ENCODE measurements around the gene RMND5A. TPM values are rescaled to one million over a fixed set of nuclear protein-coding genes. Genes with fewer than 3 reads are reported as not detected.

The RMND5A gene
- total and polyA plus RNA-seq, 9 donors: 26.5 to 41.3 (median 32.9) TPM

- Histone ChIP-seq H3K27ac (ENCODE audit: low read length) (no peak overlapping the region), H3K36me3 (ENCODE audit: control insufficient read depth, insufficient read depth, low read length) (peaks cover 12% of the 10 kb centered on the region), H3K27me3 (ENCODE audit: control insufficient read depth, insufficient read depth, low read length) (no peaks in the 10 kb centered on the region), H3K4me3 (ENCODE audit: low read length) (no peak overlapping the region), H3K4me1 (ENCODE audit: control insufficient read depth, insufficient read depth, low read length) (no peaks in the 10 kb centered on the region), H3K9me3 (replicated peaks; ENCODE audit: control insufficient read depth, low read depth, low read length) (no peaks in the 10 kb centered on the region)
- no peak for DNase-seq
- no CpG with 5 or more reads among the region's 3 CpGs for WGBS (ENCODE audit: insufficient coverage)
Measured at GRCh38 chr2:86758405-86758804, 38.3 kb downstream of the RMND5A start.

GRCh38 chr2:86760371-86760770 lies 40.3 kb downstream of the RMND5A start:
- Histone ChIP-seq H3K4me1 (ENCODE audit: control insufficient read depth, insufficient read depth, low read length) (no peaks in the 10 kb centered on the region), H3K27me3 (ENCODE audit: control insufficient read depth, insufficient read depth, low read length) (no peaks in the 10 kb centered on the region), H3K36me3 (ENCODE audit: control insufficient read depth, insufficient read depth, low read length) (peaks cover 2% of the 10 kb centered on the region), H3K27ac (ENCODE audit: low read length) (no peak overlapping the region), H3K9me3 (replicated peaks; ENCODE audit: control insufficient read depth, low read depth, low read length) (no peaks in the 10 kb centered on the region), H3K4me3 (ENCODE audit: low read length) (no peak overlapping the region)
- no peak for DNase-seq
- no CpG with 5 or more reads among the region's 4 CpGs for WGBS (ENCODE audit: insufficient coverage)

- Histone ChIP-seq H3K27me3 (ENCODE audit: control insufficient read depth, insufficient read depth, low read length) (no peaks in the 10 kb centered on the region), H3K9me3 (replicated peaks; ENCODE audit: control insufficient read depth, low read depth, low read length) (no peaks in the 10 kb centered on the region), H3K4me3 (ENCODE audit: low read length) (no peak overlapping the region), H3K4me1 (ENCODE audit: control insufficient read depth, insufficient read depth, low read length) (no peaks in the 10 kb centered on the region), H3K36me3 (ENCODE audit: control insufficient read depth, insufficient read depth, low read length) (peaks cover 11% of the 10 kb centered on the region), H3K27ac (ENCODE audit: low read length) (no peak overlapping the region)
- WGBS (ENCODE audit: insufficient coverage): no CpG with 5 or more reads among the region's 4 CpGs
- peak; percentile 39 for DNase-seq
Measured at GRCh38 chr2:86764661-86765309, 44.7 kb downstream of the RMND5A start.

- Histone ChIP-seq H3K9me3 (replicated peaks; ENCODE audit: control insufficient read depth, low read depth, low read length) (no peaks in the 10 kb centered on the region), H3K4me3 (ENCODE audit: low read length) (no peak overlapping the region), H3K36me3 (ENCODE audit: control insufficient read depth, insufficient read depth, low read length) (peaks cover 14% of the 10 kb centered on the region), H3K27me3 (ENCODE audit: control insufficient read depth, insufficient read depth, low read length) (no peaks in the 10 kb centered on the region), H3K4me1 (ENCODE audit: control insufficient read depth, insufficient read depth, low read length) (no peaks in the 10 kb centered on the region), H3K27ac (ENCODE audit: low read length) (no peak overlapping the region)
- DNase-seq: no peak
- no CpG with 5 or more reads among the region's 1 CpG for WGBS (ENCODE audit: insufficient coverage)
Measured at GRCh38 chr2:86765310-86765695, 45.2 kb downstream of the RMND5A start.

- H3K4me1 ChIP-seq (ENCODE audit: control insufficient read depth, insufficient read depth, low read length): no peaks in the 10 kb centered on the region
- H3K36me3 ChIP-seq (ENCODE audit: control insufficient read depth, insufficient read depth, low read length): peaks cover 23% of the 10 kb centered on the region
- 81% methylated on average over 5 of the region's 5 CpGs for WGBS (ENCODE audit: insufficient coverage)
- DNase-seq: no peak
- no peak overlapping the region for H3K27ac ChIP-seq (ENCODE audit: low read length)
- no peaks in the 10 kb centered on the region for H3K27me3 ChIP-seq (ENCODE audit: control insufficient read depth, insufficient read depth, low read length)
- no peak overlapping the region for H3K4me3 ChIP-seq (ENCODE audit: low read length)
- no peaks in the 10 kb centered on the region for H3K9me3 ChIP-seq (replicated peaks; ENCODE audit: control insufficient read depth, low read depth, low read length)
Measured at GRCh38 chr2:86768189-86768949, 48.3 kb downstream of the RMND5A start.

- Histone ChIP-seq H3K9me3 (replicated peaks; ENCODE audit: control insufficient read depth, low read depth, low read length) (no peaks in the 10 kb centered on the region), H3K27ac (ENCODE audit: low read length) (no peak overlapping the region), H3K27me3 (ENCODE audit: control insufficient read depth, insufficient read depth, low read length) (no peaks in the 10 kb centered on the region), H3K4me1 (ENCODE audit: control insufficient read depth, insufficient read depth, low read length) (no peaks in the 10 kb centered on the region), H3K4me3 (ENCODE audit: low read length) (no peak overlapping the region), H3K36me3 (ENCODE audit: control insufficient read depth, insufficient read depth, low read length) (peaks cover 25% of the 10 kb centered on the region)
- DNase-seq: no peak
- 41% methylated on average over 2 of the region's 4 CpGs for WGBS (ENCODE audit: insufficient coverage)
Measured at GRCh38 chr2:86769838-86770237, 49.7 kb downstream of the RMND5A start.

- 91% methylated on average over 6 of the region's 6 CpGs for WGBS (ENCODE audit: insufficient coverage)
- DNase-seq: no peak
- Histone ChIP-seq H3K4me1 (ENCODE audit: control insufficient read depth, insufficient read depth, low read length) (no peaks in the 10 kb centered on the region), H3K4me3 (ENCODE audit: low read length) (no peak overlapping the region), H3K27ac (ENCODE audit: low read length) (no peak overlapping the region), H3K27me3 (ENCODE audit: control insufficient read depth, insufficient read depth, low read length) (no peaks in the 10 kb centered on the region), H3K36me3 (ENCODE audit: control insufficient read depth, insufficient read depth, low read length) (peaks cover 25% of the 10 kb centered on the region), H3K9me3 (replicated peaks; ENCODE audit: control insufficient read depth, low read depth, low read length) (no peaks in the 10 kb centered on the region)
Measured at GRCh38 chr2:86770816-86771301, 50.8 kb downstream of the RMND5A start.

GRCh38 chr2:86772611-86773010 lies 52.5 kb downstream of the RMND5A start:
- DNase-seq: no peak
- H3K27me3 ChIP-seq (ENCODE audit: control insufficient read depth, insufficient read depth, low read length): no peaks in the 10 kb centered on the region
- no peaks in the 10 kb centered on the region for H3K9me3 ChIP-seq (replicated peaks; ENCODE audit: control insufficient read depth, low read depth, low read length)
- H3K27ac ChIP-seq (ENCODE audit: low read length): no peak overlapping the region
- H3K4me1 ChIP-seq (ENCODE audit: control insufficient read depth, insufficient read depth, low read length): no peaks in the 10 kb centered on the region
- H3K4me3 ChIP-seq (ENCODE audit: low read length): no peak overlapping the region
- 93% methylated on average over 3 of the region's 5 CpGs for WGBS (ENCODE audit: insufficient coverage)
- H3K36me3 ChIP-seq (ENCODE audit: control insufficient read depth, insufficient read depth, low read length): peaks cover 23% of the 10 kb centered on the region

- Histone ChIP-seq H3K4me3 (ENCODE audit: low read length) (no peak overlapping the region), H3K27ac (ENCODE audit: low read length) (no peak overlapping the region), H3K9me3 (replicated peaks; ENCODE audit: control insufficient read depth, low read depth, low read length) (no peaks in the 10 kb centered on the region), H3K27me3 (ENCODE audit: control insufficient read depth, insufficient read depth, low read length) (no peaks in the 10 kb centered on the region), H3K36me3 (ENCODE audit: control insufficient read depth, insufficient read depth, low read length) (peaks cover 16% of the 10 kb centered on the region), H3K4me1 (ENCODE audit: control insufficient read depth, insufficient read depth, low read length) (no peaks in the 10 kb centered on the region)
- DNase-seq: no peak
- WGBS (ENCODE audit: insufficient coverage): 85% methylated on average over 4 of the region's 5 CpGs
Measured at GRCh38 chr2:86774862-86775261, 54.8 kb downstream of the RMND5A start.

GRCh38 chr2:86775338-86775737 lies 55.2 kb downstream of the RMND5A start:
- Histone ChIP-seq H3K36me3 (ENCODE audit: control insufficient read depth, insufficient read depth, low read length) (peaks cover 13% of the 10 kb centered on the region), H3K4me3 (ENCODE audit: low read length) (no peak overlapping the region), H3K27ac (ENCODE audit: low read length) (no peak overlapping the region), H3K27me3 (ENCODE audit: control insufficient read depth, insufficient read depth, low read length) (no peaks in the 10 kb centered on the region), H3K9me3 (replicated peaks; ENCODE audit: control insufficient read depth, low read depth, low read length) (no peaks in the 10 kb centered on the region), H3K4me1 (ENCODE audit: control insufficient read depth, insufficient read depth, low read length) (no peaks in the 10 kb centered on the region)
- DNase-seq: no peak
- WGBS (ENCODE audit: insufficient coverage): no CpG with 5 or more reads among the region's 4 CpGs

Data from muscle of leg (tissue), 11 donors.